Islet of Langerhans (tissue), 1 donor: Measurements from ENCODE around the gene PMM2.
"Not testable (repeated sequence)": the region's sequence is repeated elsewhere in the genome, so short reads cannot be mapped to it uniquely, and the experiment has no call there.

Experiments
- FAIRE-seq: peaks from one replicate; lab custom pipeline; 2011; peaks lifted over from hg19 to GRCh38; lab: Jason Lieb, UNC

The PMM2 gene

DNA sequence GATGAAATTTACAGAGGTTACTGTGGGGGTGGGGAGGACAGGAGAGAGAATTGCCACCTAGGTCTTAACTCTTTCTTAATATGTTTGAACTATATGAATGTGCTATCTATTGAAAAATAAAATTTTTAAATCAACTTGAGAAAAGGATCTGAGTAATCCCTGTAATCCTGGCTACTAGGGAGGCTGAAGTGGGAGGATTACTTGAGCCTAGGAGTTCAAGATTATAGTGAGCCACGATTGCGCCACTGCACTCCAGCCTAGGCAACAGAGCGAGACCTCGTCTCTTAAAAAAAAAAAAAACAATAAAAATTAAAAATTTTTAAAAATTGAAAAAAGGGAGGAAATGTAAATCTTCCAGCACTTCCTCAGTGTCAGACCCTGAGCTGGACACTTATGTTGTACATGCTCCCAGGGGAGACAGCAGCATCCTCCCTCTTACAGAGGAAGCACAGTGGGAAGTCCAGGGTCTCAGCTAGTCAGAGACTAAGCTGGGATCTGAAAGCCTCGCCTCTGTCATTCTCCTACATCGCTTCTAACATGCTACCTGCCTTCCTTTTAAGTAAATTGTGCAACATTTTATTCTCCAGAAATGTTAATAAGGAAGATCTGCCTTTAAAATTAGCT is 21.9 kb downstream of the PMM2 start:
- FAIRE-seq, result no peak

DNA sequence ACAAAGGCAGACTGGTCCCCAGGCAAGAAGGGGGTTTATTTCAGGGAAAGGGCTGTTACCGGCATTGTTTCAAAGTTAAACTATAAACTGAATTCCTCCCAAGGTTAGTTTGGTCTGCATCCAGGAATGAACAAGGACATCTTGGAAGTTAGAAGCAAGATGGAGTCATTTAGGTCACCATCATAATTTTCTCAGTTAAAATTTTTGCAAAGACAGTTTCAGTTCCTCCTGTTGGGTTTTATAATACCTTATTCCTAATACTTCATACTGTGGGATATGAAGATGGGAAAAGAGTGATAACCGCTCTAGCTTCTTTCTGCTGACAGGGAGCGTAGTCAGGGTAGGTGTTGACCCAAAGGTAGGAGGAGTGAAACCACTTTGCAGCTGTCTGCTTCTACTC is 24.8 kb downstream of the PMM2 start:
- FAIRE-seq, result no peak

GRCh38 chr16:8826278-8826879 is 28.7 kb downstream of the PMM2 start:
- no peak for FAIRE-seq

DNA sequence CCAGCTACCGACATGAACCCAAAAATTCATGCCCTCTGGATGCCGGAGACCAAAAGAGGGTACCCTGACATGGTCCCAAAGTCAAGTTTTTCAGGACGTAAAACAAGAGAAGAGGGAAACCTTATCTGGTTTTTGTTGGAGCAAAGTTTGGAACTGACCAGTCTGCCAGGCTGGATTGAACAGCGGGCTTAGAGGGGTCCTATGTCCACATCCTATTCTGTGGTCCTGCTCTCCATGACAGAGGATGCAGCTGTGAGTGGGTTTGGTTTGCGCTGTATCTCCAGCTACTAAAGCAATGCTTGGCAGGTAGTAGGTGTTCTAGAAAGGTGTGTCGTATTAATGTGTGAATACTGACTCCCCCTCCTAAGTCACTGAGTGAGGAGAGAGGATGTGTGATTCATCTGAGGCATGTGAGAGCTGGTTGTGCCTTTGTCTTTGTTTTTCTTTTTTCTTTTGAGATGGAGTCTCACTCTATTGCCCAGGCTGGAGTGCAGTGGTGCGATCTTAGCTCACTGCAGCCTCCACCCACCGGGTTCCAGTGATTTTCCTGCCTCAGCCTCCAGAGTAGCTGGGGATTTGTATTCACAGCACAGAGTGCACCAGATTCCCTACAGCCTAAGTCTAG is 31.0 kb downstream of the PMM2 start:
- FAIRE-seq, result no peak

DNA sequence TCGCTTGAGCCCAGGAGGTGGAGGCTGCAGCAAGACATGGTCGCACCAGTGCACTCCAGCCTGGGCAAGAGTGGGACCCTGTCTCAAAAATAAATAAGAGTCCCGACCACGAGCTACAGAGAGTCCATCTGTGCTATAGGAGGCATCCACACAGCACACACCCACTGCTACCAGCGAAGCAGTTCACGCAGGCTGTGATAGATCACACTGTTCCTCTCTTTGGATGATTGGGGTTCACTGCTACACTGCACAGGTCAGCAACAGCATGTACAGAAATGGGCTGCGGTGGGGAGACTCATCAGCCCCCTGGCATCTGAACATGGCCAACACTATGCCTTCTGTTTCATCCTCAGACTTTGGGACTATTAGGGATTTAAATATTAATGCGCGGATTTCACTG is 33.8 kb downstream of the PMM2 start:
- no peak for FAIRE-seq

DNA sequence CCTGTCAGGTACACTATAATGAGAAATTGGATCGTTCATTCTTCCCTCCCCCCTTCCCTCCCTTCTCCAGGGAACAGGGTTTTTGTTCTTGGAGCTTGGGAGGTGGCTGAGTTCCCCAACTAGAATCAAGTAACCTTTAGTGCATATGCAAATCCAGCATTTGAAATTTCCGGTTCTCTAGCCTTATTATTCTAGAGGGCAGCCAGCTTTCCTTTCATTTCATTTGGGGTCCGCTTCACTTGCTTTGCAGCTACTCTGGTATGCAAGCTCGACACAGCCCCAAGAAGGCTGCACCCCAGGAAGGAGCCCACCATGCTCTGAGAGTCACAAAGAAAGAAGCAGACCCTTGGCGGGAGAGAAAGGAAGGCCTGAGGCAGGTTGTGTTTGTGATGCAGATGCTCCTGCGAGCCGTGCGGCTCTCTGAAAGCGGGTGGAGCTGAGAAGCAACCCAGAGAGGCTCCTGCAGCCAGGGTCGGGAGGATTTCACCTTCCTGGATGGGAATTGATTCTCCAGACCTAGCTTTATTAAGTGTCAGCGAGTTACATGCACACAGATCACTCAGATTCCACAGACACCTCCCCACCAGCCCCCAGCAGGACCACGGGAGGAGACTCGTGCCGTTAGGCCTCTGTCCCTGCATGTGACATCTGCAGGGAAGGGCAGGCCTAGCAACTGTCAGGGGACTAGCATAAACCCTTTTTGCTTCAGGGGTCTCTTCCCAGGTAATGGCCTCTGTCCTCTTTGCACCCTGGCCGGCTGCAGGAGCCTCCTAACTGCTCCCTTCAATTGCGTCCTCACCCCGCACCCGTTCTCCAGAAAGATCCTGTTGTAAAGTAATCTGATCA is 34.5 kb downstream of the PMM2 start:
- no peak for FAIRE-seq

DNA sequence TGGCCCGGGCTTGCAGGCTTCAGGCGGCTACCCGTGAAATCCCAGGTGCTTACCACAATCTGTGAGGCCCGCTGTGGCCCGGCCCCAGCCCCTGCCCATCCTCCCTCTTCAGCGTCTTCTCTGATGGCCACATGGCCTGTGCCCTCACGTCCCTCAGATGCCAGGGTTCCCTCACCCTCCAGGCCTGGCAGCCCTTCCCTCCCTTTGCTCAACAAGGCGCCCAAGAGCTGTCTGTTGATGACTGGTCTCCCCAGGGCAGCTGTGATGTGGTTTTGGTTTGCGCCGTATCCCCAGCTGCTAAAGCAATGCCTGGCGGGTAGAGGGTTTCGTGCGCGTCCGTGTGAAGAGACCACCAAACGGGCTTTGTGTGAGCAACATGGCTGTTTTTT is 35.1 kb downstream of the PMM2 start:
- no peak for FAIRE-seq

DNA sequence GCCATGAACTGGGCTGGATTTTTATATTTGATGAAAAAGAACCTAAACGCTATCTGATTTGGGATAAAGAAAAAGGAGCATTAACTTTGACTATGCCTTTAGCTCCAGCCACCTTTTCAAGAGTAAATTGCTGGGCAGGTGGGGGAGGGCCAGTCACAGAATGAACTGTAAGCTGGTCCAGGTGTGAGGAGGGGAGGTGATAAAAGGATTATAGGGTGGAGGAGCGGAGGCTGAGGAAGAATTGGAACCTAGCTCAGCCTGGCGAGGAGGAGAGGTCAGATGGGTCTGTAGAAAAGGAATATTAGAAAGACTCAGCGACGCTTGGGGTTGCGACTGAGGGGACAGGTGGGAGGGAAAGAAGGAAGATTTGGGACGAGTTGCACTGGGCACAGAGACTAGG is 39.2 kb downstream of the PMM2 start:
- FAIRE-seq, result not testable (repeated sequence)

- not testable (repeated sequence) for FAIRE-seq
Observed at GRCh38 chr16:8837594-8837993, 40.0 kb downstream of the PMM2 start.

GRCh38 chr16:8842016-8842415 is 44.4 kb downstream of the PMM2 start:
- not testable (repeated sequence) for FAIRE-seq

GRCh38 chr16:8843296-8843695 is 45.7 kb downstream of the PMM2 start:
- not testable (repeated sequence) for FAIRE-seq

DNA sequence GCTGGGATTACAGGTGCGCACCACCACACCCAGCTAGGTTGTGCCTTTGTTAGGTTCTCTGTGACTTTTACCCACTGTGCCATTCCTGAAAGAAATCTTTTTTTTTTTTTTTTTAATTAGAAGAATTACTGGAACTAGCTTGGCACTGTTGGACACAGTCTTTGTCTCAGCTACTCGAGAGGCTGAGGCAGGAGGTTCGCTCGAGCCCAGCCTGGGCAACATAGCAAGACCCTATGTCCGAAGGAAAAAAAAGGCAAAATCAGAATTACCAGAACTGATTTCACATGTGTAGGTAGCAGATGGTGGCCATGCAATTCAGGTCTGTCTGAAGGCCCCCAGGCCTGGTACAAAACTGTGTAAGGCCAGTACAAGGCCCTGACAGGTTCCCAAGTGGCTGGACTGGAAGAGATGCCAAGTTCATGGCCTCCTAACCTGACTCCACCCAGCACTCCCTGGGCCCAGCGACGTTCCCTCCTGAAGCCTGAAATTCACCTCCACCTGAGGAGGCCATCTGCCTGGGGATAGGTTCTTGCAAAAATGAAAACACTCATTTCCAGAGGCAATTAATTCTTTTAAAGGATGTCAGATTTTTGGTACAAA is 48.2 kb downstream of the PMM2 start:
- no peak for FAIRE-seq

GRCh38 chr16:8846401-8846932 is 48.8 kb downstream of the PMM2 start:
- no peak for FAIRE-seq

DNA sequence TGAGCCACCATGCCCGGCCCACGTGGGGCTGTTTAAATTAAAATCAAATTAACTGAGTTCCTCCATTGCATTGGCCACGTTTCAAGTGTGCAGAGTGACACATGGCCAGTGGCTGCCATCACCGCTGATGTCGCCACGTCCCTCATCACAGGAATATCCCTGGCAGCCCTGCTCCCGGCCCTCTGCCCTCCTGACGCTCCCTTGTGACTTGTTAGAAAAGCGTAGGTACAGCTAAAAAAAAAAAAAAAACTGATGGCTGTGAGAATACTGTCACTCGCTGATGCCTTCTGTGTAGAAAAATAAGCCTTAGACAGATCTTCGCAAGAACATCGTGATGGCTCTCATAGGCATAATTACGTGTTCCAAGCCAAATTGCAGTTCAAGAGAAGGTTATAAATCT is 49.5 kb downstream of the PMM2 start:
- FAIRE-seq, result no peak

DNA sequence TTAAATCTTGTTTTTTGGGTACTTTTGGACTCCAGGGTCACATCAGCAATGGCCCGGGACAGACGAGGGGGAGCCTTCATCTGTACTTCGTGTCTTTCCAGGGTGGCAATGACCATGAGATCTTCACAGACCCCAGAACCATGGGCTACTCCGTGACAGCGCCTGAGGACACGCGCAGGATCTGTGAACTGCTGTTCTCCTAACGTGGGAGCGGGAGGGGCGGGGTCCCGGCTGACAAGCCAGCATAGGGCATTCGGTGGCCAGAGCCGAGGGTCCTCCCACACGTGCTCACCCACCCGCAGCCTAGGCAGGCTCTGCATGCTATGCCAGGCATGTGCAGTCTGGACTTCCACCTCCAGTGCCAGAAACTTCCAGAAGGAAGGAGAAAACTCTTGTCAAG is 50.0 kb downstream of the PMM2 start:
- no peak for FAIRE-seq

DNA sequence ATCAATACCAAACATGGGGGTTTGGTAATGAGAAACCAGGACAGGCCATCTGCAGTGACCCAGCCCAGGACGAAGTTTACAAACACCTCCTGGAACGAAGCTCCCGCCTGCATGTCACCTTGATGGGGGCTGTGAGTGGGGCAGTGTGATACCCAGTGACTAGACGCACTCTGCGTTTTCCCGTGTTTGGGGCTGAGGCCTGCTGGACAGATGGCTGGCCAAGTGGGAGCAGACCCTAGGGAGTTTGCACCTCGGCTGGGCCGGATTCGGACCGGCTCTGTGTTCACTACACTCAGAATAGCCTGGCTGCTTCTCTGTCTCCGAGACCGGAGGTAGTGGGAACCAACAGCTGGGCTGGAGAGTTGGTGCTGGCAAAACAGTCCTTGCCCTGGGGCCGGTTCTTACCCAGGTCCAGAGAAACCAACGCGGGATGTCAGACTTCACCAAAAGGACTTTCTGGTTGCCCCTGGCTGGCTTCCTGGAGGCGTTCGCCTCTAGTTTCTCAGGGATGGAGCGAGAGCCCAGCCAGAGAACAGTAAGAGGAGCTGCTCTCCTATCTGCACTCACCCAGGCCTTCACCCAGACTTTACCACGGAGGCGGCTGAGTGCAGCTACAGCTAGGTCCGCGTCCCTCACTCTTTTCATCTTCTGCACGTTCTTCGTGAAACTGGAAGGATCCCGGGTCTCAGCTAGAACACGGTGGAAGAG is 50.7 kb downstream of the PMM2 start:
- no peak for FAIRE-seq

DNA sequence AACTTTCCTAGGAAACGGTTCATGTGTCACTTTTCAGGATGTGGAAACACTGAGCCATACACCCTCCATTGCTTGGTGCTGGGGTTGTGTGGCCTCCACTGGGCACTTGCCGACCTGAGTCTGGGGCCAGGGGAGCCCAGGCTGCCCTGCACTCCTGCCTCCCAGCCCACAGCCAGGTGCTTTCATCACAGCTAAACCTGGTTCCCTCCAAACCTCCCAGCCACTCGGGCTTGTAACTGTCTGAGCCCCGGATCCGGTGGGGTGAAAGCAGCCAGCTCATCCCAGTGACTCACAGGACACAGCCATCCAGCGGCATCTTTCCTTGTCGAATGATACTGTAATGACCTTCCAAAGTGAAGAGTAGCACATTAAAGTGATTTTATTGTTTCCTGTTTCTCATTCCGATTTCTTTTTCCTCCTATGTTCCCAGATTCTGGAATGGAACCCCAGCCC is 51.3 kb downstream of the PMM2 start:
- no peak for FAIRE-seq

DNA sequence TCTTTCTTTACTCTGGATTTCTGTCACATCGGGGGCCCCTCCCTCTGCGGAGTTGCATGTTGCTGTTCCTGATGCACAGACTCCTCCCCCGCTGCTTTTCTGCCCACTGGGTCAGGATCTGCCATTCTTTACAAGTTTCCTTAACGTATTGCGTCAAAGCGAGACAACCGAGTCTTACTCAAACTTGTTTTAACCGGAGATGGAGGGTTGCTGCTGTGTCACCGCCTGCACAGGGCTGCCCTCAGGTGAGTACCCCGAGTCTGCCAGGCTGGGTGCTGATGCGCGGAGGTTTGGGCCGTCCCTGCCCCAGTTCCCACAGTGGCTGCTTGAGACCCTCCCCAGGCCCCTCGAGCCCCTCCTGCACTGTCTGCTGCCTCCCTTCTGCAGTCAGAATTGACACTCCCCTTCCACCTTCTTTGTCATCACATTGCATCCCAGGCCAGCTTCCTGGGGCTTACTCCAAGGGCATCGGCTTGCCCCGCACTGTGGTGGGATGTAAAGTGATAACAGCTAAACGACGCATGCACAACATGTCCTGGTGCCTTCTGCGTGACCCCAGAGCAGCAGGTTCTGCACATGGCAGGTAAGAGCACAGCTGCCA is 51.9 kb downstream of the PMM2 start:
- no peak for FAIRE-seq

DNA sequence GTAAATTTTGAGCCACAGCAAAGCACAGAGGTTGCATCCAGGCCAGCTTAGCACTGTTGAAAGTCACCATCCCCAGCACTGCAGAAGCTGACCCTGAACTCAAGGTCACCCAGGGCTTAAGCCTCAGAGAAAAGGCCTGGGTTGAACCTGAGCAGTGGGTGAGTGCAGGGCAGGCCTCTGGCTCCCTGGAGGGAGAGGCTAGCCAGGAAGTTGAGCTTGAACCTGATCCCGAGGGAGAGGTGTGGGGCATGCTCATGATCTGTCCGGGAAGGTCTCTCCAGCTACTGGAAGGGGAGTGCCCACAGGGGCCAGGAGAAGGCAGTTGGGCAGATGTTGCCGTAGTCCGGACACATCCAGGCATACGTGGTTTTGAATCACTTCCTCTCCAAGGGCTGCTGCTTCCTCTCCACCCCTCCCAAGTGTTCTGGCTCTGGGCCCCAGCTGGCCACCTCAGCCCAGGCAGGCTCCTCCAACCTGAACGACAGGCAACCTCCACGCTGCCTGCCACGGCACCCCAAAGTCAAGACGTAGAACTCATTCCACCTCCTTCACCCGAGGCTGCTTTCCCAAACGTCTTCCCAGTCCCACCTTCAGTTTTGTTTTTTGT is 52.7 kb downstream of the PMM2 start:
- FAIRE-seq, result no peak

- FAIRE-seq, result no peak
Observed at GRCh38 chr16:8851761-8852403, 54.2 kb downstream of the PMM2 start.
